HG02970 (cell line): ENCODE measurements around the gene COQ7.

Experiments used
- ATAC-seq: cut with Tn5 transposase; IDR thresholded peaks from one replicate; pipeline ENCODE4 v1.9.1; 2021; ENCODE audit warnings: mild to moderate bottlenecking, moderate library complexity, moderate number of reproducible peaks; ENCODE audit not compliant: unreplicated experiment, low FRiP score

Gene COQ7

GRCh38 chr16:19067349-19068236 lies at the start of gene COQ7:
TSS of gene COQ7 (plus strand) at chr16:19067614. CDS start at chr16:19067665, 51 bp downstream.
- peak; percentile 91 for ATAC-seq

- no peak for ATAC-seq
Observed at GRCh38 chr16:19020689-19021088, 46.7 kb upstream of the COQ7 start.

DNA sequence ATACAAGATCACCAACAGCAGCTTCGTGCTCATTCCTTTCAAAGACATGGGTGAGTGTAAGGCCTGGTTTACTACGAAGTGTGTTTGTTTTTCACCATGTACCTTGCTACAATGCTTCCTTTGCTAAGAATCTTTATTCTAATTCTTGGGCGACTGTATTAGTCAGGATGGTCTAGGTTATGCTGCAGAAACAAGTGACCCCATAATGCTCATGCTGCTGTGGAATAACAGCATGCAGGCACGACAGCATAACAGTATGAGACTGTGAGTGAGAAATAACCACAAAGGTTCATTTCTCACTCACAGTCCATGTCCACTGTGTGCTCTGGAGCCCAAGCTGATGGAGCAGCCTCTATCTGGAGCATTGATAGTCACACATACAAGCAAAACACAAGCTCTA lies 45.7 kb upstream of the COQ7 start:
- no peak for ATAC-seq

DNA sequence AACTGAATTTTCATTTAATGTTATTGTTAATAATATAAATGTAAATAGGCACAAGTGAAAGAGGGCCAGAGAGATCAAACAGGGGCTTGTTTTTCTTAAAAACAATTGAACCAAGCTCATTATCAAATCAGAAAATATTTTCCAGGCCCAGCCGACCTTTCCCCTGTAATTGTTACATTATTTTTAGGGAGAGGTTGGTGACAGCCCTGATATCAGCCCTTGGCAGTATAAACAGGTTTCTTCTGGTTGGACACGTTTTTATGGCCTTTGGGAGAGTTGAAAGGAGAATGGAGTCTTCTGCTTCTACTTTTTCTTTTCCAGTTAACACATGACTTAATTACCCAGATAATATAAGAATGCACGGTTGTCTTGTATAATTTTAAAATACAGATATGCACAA lies 40.0 kb upstream of the COQ7 start:
- no peak for ATAC-seq

- no peak for ATAC-seq
Observed at GRCh38 chr16:19029980-19030379, 37.4 kb upstream of the COQ7 start.

DNA sequence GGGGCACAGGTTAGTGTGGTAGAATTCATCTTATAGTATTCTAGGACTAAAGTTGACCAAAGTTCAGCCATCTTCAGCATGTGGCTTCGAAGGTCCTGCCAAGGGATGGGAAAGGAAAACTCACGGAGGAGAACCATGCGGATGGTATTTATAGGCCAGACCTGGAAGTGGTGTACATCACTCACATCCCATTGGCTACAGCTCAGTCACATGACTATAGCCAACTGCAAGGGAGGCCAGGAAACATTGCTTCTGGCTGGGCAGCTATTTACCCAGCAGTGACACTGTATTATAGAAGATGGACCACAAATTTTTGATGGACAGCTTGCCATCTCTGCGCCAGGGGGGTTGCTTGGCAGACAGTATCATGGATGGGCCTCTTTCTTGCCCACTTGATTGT lies 35.7 kb upstream of the COQ7 start:
- no peak for ATAC-seq

DNA sequence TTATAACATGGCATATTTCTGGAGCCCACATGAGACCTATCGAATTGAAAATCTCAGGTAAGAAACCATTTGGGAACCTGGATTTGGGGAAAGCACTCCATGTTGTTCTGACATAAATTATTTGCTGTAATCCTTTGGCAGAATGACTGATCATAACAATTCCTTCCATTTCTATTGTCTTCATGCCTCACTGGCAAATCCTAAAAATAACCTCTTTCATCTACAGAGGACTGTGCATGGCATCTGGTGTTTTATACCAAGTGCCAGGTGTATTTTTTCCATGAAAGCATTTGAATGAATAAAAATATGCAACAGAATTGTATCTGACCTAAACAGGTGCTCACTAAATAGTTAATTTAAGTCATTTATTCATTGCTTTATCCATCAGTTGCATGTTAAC lies 33.7 kb upstream of the COQ7 start:
- no peak for ATAC-seq

GRCh38 chr16:19040400-19040799 lies 27.0 kb upstream of the COQ7 start:
- no peak for ATAC-seq

GRCh38 chr16:19044769-19045168 lies 22.6 kb upstream of the COQ7 start:
- ATAC-seq: no peak

- no peak for ATAC-seq
Observed at GRCh38 chr16:19046062-19046461, 21.4 kb upstream of the COQ7 start.

DNA sequence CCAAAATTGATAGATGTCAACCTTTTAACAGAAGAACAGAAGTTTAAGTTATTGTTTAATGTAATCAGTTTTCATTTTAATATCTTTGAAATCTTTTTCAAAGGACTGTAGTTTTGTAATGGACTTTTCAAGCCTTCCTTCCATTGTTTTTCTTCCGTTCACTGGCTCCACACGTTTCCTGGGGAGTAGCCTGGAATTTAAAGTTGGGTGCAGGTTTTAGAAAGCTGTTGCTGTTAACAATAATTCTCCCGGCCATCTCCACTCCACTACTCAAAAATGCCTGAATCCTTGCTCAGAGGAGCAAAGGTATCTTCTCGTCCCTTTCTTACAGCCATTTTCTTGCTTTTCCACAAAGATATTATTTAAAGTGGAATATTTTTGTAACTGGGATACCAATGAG lies 4.7 kb upstream of the COQ7 start:
- no peak for ATAC-seq

DNA sequence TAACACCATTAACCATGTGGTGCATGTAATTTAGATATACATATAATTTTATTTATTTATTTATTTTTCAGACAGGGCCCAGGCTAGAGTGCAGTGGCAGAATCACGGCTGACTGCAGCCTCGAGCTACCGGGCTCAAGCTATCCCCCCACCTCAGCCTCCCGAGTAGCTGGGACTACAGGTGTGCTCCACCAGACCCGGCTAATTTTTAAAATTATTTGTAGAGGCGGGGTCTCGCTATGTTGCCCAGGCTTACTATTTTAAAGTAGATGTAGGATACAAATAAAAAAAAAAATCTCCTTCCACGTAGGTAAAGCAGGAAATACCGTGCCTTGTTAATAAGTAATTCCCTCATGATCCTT lies 446 bp upstream of the COQ7 start:
- ATAC-seq: no peak

DNA sequence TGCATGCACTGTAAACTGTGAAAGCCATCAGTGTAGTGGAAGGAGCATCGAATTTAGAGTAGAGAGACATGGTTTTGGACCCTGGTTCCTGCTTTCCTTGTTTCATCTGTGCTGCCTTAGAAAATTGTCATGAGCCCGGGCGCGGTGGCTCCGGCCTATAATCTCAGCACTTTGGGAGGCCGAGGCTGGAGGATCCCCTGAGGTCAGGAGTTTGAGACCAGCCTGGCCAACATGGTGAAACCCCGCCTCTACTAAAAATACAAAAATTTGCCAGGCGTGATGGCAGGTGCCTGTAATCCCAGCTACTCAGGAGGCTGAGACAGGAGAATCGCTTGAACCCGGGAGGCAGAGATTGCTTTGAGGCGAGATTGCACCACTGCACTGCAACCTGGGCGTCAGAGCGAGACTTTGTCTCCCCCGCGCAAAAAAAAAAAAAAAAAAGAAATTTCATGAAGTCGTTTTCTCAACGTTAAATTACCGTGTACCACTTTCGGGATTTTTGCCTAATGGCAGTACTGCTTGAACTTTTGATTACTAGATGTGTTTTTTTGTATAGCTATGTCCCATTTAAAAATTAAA lies 912 bp downstream of the COQ7 start:
- ATAC-seq: no peak

DNA sequence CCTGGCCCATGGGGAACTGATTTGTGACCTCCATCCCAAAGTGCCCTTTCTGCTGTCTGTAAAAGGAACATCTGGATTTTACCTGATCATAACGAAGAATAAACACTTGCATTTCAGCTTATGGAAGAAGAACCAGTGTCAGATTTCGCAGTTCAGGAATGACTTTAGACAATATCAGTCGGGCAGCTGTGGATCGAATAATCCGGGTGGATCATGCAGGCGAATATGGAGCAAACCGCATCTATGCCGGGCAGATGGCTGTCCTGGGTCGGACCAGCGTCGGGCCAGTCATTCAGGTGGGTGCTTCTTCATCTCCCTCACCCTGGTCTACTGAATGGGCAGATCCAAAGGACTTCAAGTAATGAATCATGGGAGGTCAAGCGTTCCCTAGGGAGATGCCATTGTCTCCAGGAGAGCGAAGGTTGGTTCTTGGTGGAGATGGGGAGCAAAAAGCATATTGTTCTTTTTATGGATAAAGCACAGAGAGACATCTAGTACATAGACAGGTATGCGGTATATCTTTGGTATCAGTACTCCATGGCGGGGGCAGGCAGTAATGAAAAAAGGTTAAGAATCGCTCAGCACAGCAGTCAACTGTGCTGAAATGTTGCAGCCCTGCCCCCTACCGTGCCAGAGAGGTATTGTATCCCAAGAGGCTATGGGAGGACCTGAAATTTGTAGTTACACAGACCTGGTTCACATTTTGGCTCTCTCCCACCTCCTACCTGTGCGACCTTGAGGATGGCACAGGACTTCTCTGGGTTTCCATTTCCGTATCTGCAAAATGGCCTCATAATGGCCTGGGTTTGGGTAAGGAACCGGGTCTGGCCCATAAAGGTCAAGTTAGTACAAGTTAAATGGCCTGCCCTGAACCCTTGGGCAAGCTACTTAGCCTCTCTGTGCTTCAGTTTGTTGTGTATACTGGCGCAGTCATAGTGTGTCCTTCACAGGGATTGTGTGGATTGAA lies 4.7 kb downstream of the COQ7 start:
- ATAC-seq: no peak

- ATAC-seq: no peak
Observed at GRCh38 chr16:19073344-19073743, 5.9 kb downstream of the COQ7 start.

- ATAC-seq: no peak
Observed at GRCh38 chr16:19073863-19074262, 6.4 kb downstream of the COQ7 start.

DNA sequence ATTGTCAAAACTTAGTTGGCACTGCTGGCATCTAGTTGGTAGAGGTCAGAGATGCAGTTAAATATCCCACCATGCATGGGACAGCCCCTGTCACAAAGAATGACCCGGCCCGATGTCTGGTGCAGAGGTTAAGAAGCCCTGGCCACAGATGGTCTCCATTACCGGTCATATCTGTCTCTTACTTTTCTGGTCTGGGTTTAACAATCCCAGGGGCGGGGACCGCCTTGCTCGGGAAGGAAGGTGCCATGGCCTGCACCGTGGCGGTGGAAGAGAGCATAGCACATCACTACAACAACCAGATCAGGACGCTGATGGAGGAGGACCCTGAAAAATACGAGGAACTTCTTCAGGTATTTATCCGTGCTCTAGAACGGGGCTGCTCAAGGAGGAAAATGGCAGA lies 8.1 kb downstream of the COQ7 start:
- ATAC-seq: no peak

- no peak for ATAC-seq
Observed at GRCh38 chr16:19077879-19078278, 10.5 kb downstream of the COQ7 start.

DNA sequence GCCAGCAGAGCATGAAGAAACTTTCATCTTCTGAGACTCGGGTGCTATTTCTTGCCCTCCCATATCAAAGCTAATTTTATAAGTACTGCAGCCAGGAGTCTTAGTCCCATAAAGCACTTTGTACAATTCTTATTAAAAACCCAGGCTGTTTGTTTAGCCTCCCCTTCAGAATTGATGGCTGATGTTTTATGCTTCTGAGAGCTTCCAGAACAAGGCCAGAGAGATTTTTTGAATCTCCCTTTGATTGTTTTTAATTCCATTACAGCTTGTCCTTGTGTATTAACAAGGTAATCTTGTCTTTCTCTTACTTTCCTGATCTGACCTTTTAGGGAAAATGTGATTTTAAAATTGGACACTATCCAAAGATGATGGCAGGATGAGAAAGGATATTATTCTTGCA lies 16.3 kb downstream of the COQ7 start:
- no peak for ATAC-seq

GRCh38 chr16:19084139-19084538 lies 16.7 kb downstream of the COQ7 start:
- no peak for ATAC-seq

DNA sequence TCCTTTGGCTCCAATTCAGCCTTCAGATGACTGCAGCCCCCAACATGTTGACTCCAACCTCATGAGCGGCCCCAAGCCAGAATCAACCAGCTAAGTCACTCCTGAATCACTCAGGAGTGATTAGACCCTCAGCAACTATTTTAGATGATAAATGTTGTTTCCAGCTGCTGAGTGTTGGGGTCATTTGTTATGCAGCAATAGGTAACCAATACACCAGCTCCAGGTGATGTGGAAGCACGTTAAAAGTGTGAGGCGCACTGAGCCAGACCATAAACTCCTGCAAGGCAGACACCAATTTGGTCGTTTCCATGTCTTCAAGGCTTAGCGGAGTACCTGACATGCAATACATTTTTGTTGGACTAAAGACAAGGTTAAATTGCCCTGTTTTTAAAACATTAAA lies 17.5 kb downstream of the COQ7 start:
- ATAC-seq: no peak
